CD4-positive, CD25-positive, alpha-beta regulatory T cell (primary cell): ENCODE results near the gene OSBPL6. TPM values are rescaled to one million over a fixed set of nuclear protein-coding genes. Genes with fewer than 3 reads are reported as not detected.

Experiments
- ATAC-seq, 2 donors: fragments of 150-1000 bp; cut with Tn5 transposase; one replicate each; pipeline ENCODE4 v1.10.0; 2021; ENCODE audit warnings: low read depth in 2 of 2, moderate number of reproducible peaks in 2 of 2, moderate library complexity in 1 of 2
- DNase-seq, 3 donors: peaks; one replicate each; pipeline versions ENCODE4 v3.0.0 to v3.0.0-alpha.2; 2012 to 2022; ENCODE audit warnings: mixed read lengths in 1 of 3
- H3K27ac ChIP-seq: one replicate; pipeline ENCODE4 v1.7.0; 2013; ENCODE audit warnings: mild to moderate bottlenecking, low read length; ENCODE audit not compliant: insufficient read depth, poor library complexity, severe bottlenecking
- H3K27me3 ChIP-seq: one replicate; pipeline ENCODE4 v1.7.0; 2013; ENCODE audit warnings: low read length; ENCODE audit not compliant: control insufficient read depth, insufficient read depth
- H3K36me3 ChIP-seq: one replicate; pipeline ENCODE4 v1.7.0; 2013; ENCODE audit warnings: mild to moderate bottlenecking, low read length, moderate library complexity; ENCODE audit not compliant: control insufficient read depth, insufficient read depth
- H3K4me1 ChIP-seq: 2 replicates; pipeline ENCODE4 v1.7.0; 2013; ENCODE audit warnings: mild to moderate bottlenecking, low read length; ENCODE audit not compliant: insufficient read depth, control insufficient read depth, poor library complexity, severe bottlenecking
- H3K4me3 ChIP-seq: one replicate; pipeline ENCODE4 v1.7.0; 2013; ENCODE audit warnings: low read depth, mild to moderate bottlenecking, low read length, moderate library complexity
- H3K9me3 ChIP-seq, 2 experiments: 1 replicate in 1 of 2; 2 replicates in 1 of 2; pipeline ENCODE4 v1.7.0; 2013; ENCODE audit warnings: low read length in 2 of 2, mild to moderate bottlenecking in 1 of 2, moderate library complexity in 1 of 2; ENCODE audit not compliant: control insufficient read depth in 2 of 2
- H3K27ac Mint-ChIP-seq, 3 donors: one replicate each; pipeline ENCODE4 v1.8.0; 2020 to 2022; ENCODE audit warnings: mild to moderate bottlenecking in 3 of 3, mixed read lengths in 3 of 3, moderate library complexity in 2 of 3
- H3K27me3 Mint-ChIP-seq: one replicate; pipeline ENCODE4 v1.8.0; 2022; ENCODE audit warnings: mild to moderate bottlenecking, mixed read lengths
- H3K36me3 Mint-ChIP-seq: one replicate; pipeline ENCODE4 v1.8.0; 2020; ENCODE audit warnings: mixed read lengths
- H3K4me1 Mint-ChIP-seq, 4 donors: one replicate each; pipeline ENCODE4 v1.8.0; 2020 to 2022; ENCODE audit warnings: mixed read lengths in 4 of 4, mild to moderate bottlenecking in 1 of 4
- H3K4me3 Mint-ChIP-seq, 4 donors: one replicate each; pipeline ENCODE4 v1.8.0; 2020 to 2022; ENCODE audit warnings: mild to moderate bottlenecking in 4 of 4, mixed read lengths in 4 of 4, moderate library complexity in 3 of 4
- H3K9me3 Mint-ChIP-seq, 7 donors: one replicate each; pipeline ENCODE4 v1.8.0; 2020 to 2022; ENCODE audit warnings: mixed read lengths in 7 of 7, mild to moderate bottlenecking in 3 of 7, moderate library complexity in 2 of 7
- polyA plus RNA-seq, 4 donors: library from polyadenylated mRNA; unstranded; fragments of 300-500 nt; fragmentation: Illumina TruSeq; gene quantifications; one replicate each; pipeline ENCODE4 v1.2.3, GENCODE V29; 2021
- total RNA-seq: library from RNA; stranded (reverse); gene quantifications from one replicate; pipeline ENCODE4 v1.2.3, GENCODE V29; 2022

Gene OSBPL6
- total and polyA plus RNA-seq, 5 donors from 2014 or later = 0.34 TPM; not detected in 4

DNA sequence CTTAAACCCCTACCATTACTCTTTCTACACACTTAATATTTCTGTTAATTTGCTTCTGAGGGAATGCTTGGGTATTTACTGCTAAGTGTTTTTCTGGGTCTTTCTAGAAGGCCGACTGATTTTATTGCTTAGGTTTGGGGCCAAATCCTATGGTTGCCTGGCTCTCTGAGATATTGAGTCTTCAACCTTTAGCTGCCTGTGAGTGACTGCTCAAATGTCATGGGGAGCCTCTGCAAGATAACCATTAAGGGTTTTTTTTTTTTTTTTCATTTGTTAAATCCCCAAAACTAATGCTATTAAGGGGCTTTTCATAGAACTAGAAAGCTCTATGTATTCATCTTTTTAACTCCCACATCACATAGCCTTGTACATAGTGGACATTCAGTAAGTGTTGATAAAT lies 5.0 kb downstream of the OSBPL6 start:
- Histone ChIP-seq H3K9me3 (no peaks in the 10 kb centered on the region), H3K36me3 (no peaks in the 10 kb centered on the region), H3K4me3 (no peak overlapping the region), H3K4me1 (peaks cover 12% of the 10 kb centered on the region), H3K27ac (no peak overlapping the region), H3K27me3 (peaks cover 36% of the 10 kb centered on the region)
- Mint-ChIP-seq H3K9me3 (no peaks in the 10 kb centered on the region), H3K4me3 (no peak overlapping the region), H3K27me3 (peaks cover 54% of the 10 kb centered on the region), H3K27ac (no peak overlapping the region), H3K36me3 (no peaks in the 10 kb centered on the region), H3K4me1 (peaks cover 0 to 9% (median 3%) of the 10 kb centered on the region in 4 donors)
- ATAC-seq = no peak
- DNase-seq = no peak

DNA sequence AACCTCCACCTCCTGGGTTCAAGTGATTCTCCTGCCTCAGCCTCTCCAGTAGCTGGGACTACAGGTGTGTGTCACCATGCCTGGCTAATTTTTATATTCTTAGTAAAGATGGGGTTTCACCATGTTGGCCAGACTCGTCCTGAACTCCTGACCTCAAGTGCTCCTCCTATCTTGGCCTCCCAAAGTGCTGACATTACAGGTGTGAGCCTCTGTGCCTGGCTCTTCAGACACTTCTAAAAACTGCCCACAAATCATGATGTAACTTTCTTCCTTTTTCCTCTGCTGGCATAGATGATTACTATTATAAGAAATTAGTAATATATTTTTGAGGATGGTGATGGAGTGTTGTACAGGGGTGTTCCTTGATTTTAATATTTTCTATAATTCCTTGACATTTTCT lies 6.0 kb downstream of the OSBPL6 start:
- H3K27me3 Mint-ChIP-seq = peaks cover 49% of the 10 kb centered on the region
- H3K9me3 Mint-ChIP-seq = peaks cover 0 to 2% (median 0%) of the 10 kb centered on the region in 7 donors
- no peaks in the 10 kb centered on the region for H3K36me3 Mint-ChIP-seq

GRCh38 chr2:178202927-178203326 lies 8.6 kb downstream of the OSBPL6 start:
- ATAC-seq (no peak), DNase-seq (no peak)
- Mint-ChIP-seq H3K9me3 (peaks cover 0 to 2% (median 0%) of the 10 kb centered on the region in 7 donors), H3K27ac (no peak overlapping the region), H3K27me3 (peaks cover 24% of the 10 kb centered on the region), H3K4me1 (no peaks in the 10 kb centered on the region), H3K36me3 (no peaks in the 10 kb centered on the region), H3K4me3 (no peak overlapping the region)
- no peak overlapping the region for H3K4me3 ChIP-seq
- H3K27me3 ChIP-seq = peaks cover 15% of the 10 kb centered on the region
- H3K9me3 ChIP-seq = no peaks in the 10 kb centered on the region
- H3K27ac ChIP-seq = no peak overlapping the region
- no peaks in the 10 kb centered on the region for H3K4me1 ChIP-seq
- H3K36me3 ChIP-seq = no peaks in the 10 kb centered on the region

More for the DNA sequence above, 6.0 kb downstream of the OSBPL6 start:
- Histone ChIP-seq H3K27ac (no peak overlapping the region), H3K4me3 (no peak overlapping the region), H3K4me1 (peaks cover 2% of the 10 kb centered on the region), H3K9me3 (no peaks in the 10 kb centered on the region), H3K36me3 (no peaks in the 10 kb centered on the region), H3K27me3 (peaks cover 34% of the 10 kb centered on the region)
- ATAC-seq (no peak), DNase-seq (no peak)
- Mint-ChIP-seq H3K4me1 (peaks cover 0 to 6% (median 2%) of the 10 kb centered on the region in 4 donors), H3K4me3 (no peak overlapping the region), H3K27ac (no peak overlapping the region)

GRCh38 chr2:178204977-178205376 lies 10.7 kb downstream of the OSBPL6 start:
- Mint-ChIP-seq H3K36me3 (no peaks in the 10 kb centered on the region), H3K9me3 (peaks cover 0 to 2% (median 0%) of the 10 kb centered on the region in 7 donors), H3K27me3 (peaks cover 12% of the 10 kb centered on the region), H3K4me3 (no peak overlapping the region), H3K27ac (no peak overlapping the region), H3K4me1 (no peaks in the 10 kb centered on the region)
- DNase-seq = no peak
- no peak for ATAC-seq
- Histone ChIP-seq H3K27me3 (peaks cover 8% of the 10 kb centered on the region), H3K27ac (no peak overlapping the region), H3K4me1 (no peaks in the 10 kb centered on the region), H3K36me3 (no peaks in the 10 kb centered on the region), H3K9me3 (no peaks in the 10 kb centered on the region), H3K4me3 (no peak overlapping the region)

- Histone ChIP-seq H3K27ac (no peak overlapping the region), H3K4me1 (no peaks in the 10 kb centered on the region), H3K4me3 (no peak overlapping the region), H3K27me3 (peaks cover 6% of the 10 kb centered on the region), H3K36me3 (no peaks in the 10 kb centered on the region), H3K9me3 (no peaks in the 10 kb centered on the region)
- H3K4me1 Mint-ChIP-seq = no peaks in the 10 kb centered on the region
- no peak overlapping the region for H3K27ac Mint-ChIP-seq
- peaks cover 0 to 2% (median 0%) of the 10 kb centered on the region in 7 donors for H3K9me3 Mint-ChIP-seq
- H3K27me3 Mint-ChIP-seq = peaks cover 7% of the 10 kb centered on the region
- H3K4me3 Mint-ChIP-seq = no peak overlapping the region
- no peaks in the 10 kb centered on the region for H3K36me3 Mint-ChIP-seq
- no peak for ATAC-seq
- no peak for DNase-seq
These were observed 11.7 kb downstream of the OSBPL6 start for GRCh38 chr2:178205853-178206521.

GRCh38 chr2:178208336-178208735 lies 14.0 kb downstream of the OSBPL6 start:
- H3K4me3 ChIP-seq = no peak overlapping the region
- no peak overlapping the region for H3K27ac ChIP-seq
- no peak for ATAC-seq
- H3K27me3 ChIP-seq = no peaks in the 10 kb centered on the region
- no peaks in the 10 kb centered on the region for H3K36me3 Mint-ChIP-seq
- H3K27ac Mint-ChIP-seq = no peak overlapping the region
- H3K9me3 ChIP-seq = no peaks in the 10 kb centered on the region
- DNase-seq = no peak
- peaks cover 0 to 2% (median 0%) of the 10 kb centered on the region in 4 donors for H3K4me1 Mint-ChIP-seq
- no peaks in the 10 kb centered on the region for H3K4me1 ChIP-seq
- H3K9me3 Mint-ChIP-seq = peaks cover 0 to 2% (median 0%) of the 10 kb centered on the region in 7 donors
- H3K4me3 Mint-ChIP-seq = no peak overlapping the region
- no peaks in the 10 kb centered on the region for H3K36me3 ChIP-seq
- peaks cover 9% of the 10 kb centered on the region for H3K27me3 Mint-ChIP-seq

GRCh38 chr2:178208817-178209216 lies 14.5 kb downstream of the OSBPL6 start:
- H3K36me3 ChIP-seq = no peaks in the 10 kb centered on the region
- Mint-ChIP-seq H3K36me3 (no peaks in the 10 kb centered on the region), H3K4me1 (peaks cover 0 to 2% (median 0%) of the 10 kb centered on the region in 4 donors), H3K9me3 (peaks cover 0 to 2% (median 0%) of the 10 kb centered on the region in 7 donors), H3K4me3 (no peak overlapping the region), H3K27ac (no peak overlapping the region), H3K27me3 (peaks cover 9% of the 10 kb centered on the region)
- no peak overlapping the region for H3K4me3 ChIP-seq
- H3K27me3 ChIP-seq = no peaks in the 10 kb centered on the region
- H3K9me3 ChIP-seq = no peaks in the 10 kb centered on the region
- no peaks in the 10 kb centered on the region for H3K4me1 ChIP-seq
- H3K27ac ChIP-seq = no peak overlapping the region
- ATAC-seq (no peak), DNase-seq (no peak)

- H3K9me3 Mint-ChIP-seq = no peaks in the 10 kb centered on the region
These were observed 17.1 kb downstream of the OSBPL6 start for GRCh38 chr2:178211460-178211859.

More at GRCh38 chr2:178211460-178211859, 17.1 kb downstream of the OSBPL6 start:
- Histone ChIP-seq H3K4me1 (no peaks in the 10 kb centered on the region), H3K9me3 (no peaks in the 10 kb centered on the region), H3K4me3 (no peak overlapping the region), H3K36me3 (no peaks in the 10 kb centered on the region), H3K27ac (no peak overlapping the region), H3K27me3 (no peaks in the 10 kb centered on the region)
- Mint-ChIP-seq H3K36me3 (no peaks in the 10 kb centered on the region), H3K27ac (no peak overlapping the region), H3K27me3 (peaks cover 14% of the 10 kb centered on the region), H3K4me3 (no peak overlapping the region), H3K4me1 (peaks cover 0 to 2% (median 0%) of the 10 kb centered on the region in 4 donors)
- ATAC-seq = no peak
- no peak for DNase-seq
